Measurements from ENCODE around the gene RAD51. TPM values are rescaled to one million over a fixed set of nuclear protein-coding genes. Genes with fewer than 3 reads are reported as not detected.

Gene RAD51
- total RNA-seq, 1 experiment from 2014 or later: 30.3 TPM

- peaks cover 11% of the 10 kb centered on the region for H3K4me1 ChIP-seq (ENCODE audit: control insufficient read depth, insufficient read depth, low read length)
- intact Hi-C loops (cut with micrococcal nuclease; ENCODE audit: unreplicated experiment) (no loop called here), in situ Hi-C loops (cut with HindIII; ENCODE audit: low pct_unique_long_range_greater_than_20kb, low sequenced_read_pairs) (no loop called here)
- H3K27me3 ChIP-seq (ENCODE audit: control insufficient read depth, insufficient read depth, low read length): no peaks in the 10 kb centered on the region
- BruUV-seq (replicated peaks): no TSS peak
- H3K4me3 ChIP-seq (ENCODE audit: low read depth in 2 of 2, low read length in 2 of 2): no peak overlapping the region
- ChIA-PET POLR2A (no interaction called here), CTCF (no interaction called here)
- DNase-seq (ENCODE audit: low read depth, low spot score) (no peak), ATAC-seq (no peak)
- no peaks in the 10 kb centered on the region; the same call in 1 of the 2 replicates for H3K36me3 ChIP-seq (ENCODE audit: control insufficient read depth, insufficient read depth, low read length)
- H3K27ac ChIP-seq (ENCODE audit: low read length): no peak overlapping the region
- H3K9me3 ChIP-seq (ENCODE audit: control insufficient read depth, insufficient read depth, low read depth, low read length): no peaks in the 10 kb centered on the region
- TF ChIP-seq POLR2AphosphoS5 (IDR thresholded peaks at IDR 0.05; ENCODE audit: low read depth, low read length) (no peak), CTCF (IDR thresholded peaks at IDR 0.05) (no peak), SIN3A (IDR thresholded peaks at IDR 0.05; ENCODE audit: borderline replicate concordance, insufficient read depth, low read depth, low read length) (no peak), TCF7L2 (IDR thresholded peaks at IDR 0.05; ENCODE audit: low read depth, low read length) (no peak)
Measured at GRCh38 chr15:40751745-40752144, 56.8 kb downstream of the RAD51 start.

GRCh38 chr15:40754574-40754882 is 59.6 kb downstream of the RAD51 start:
- POLR2A ChIA-PET: interaction anchor here (0.5 kb wide), 1 partner anchor 11 kb away, joined by 5 read pairs; no protein-coding TSS in a partner anchor
- intact Hi-C loops (cut with micrococcal nuclease; ENCODE audit: unreplicated experiment): no loop called here

More at GRCh38 chr15:40754574-40754882, 59.6 kb downstream of the RAD51 start:
- in situ Hi-C loops (cut with HindIII; ENCODE audit: low pct_unique_long_range_greater_than_20kb, low sequenced_read_pairs): no loop called here
- Histone ChIP-seq H3K4me3 (ENCODE audit: low read depth in 2 of 2, low read length in 2 of 2) (peak overlapping the region; percentile 63 to 92), H3K27me3 (ENCODE audit: control insufficient read depth, insufficient read depth, low read length) (no peaks in the 10 kb centered on the region), H3K27ac (ENCODE audit: low read length) (peak overlapping the region; percentile 62), H3K36me3 (ENCODE audit: control insufficient read depth, insufficient read depth, low read length) (no peaks in the 10 kb centered on the region; the same call in 1 of the 2 replicates), H3K9me3 (ENCODE audit: control insufficient read depth, insufficient read depth, low read depth, low read length) (no peaks in the 10 kb centered on the region), H3K4me1 (ENCODE audit: control insufficient read depth, insufficient read depth, low read length) (peaks cover 14% of the 10 kb centered on the region)
- TF ChIP-seq REST (IDR thresholded peaks at IDR 0.05; ENCODE audit: insufficient read depth in 1 of 2, low read depth in 2 of 2, low read length in 1 of 2) (no peak), SIN3A (IDR thresholded peaks at IDR 0.05; ENCODE audit: borderline replicate concordance, insufficient read depth, low read depth, low read length) (no peak), CTCF (IDR thresholded peaks at IDR 0.05) (no peak), TCF7L2 (IDR thresholded peaks at IDR 0.05; ENCODE audit: low read depth, low read length) (no peak), POLR2AphosphoS5 (IDR thresholded peaks at IDR 0.05; ENCODE audit: low read depth, low read length) (no peak)
- BruUV-seq (replicated peaks): no TSS peak
- CTCF ChIA-PET: no interaction called here
- DNase-seq (ENCODE audit: low read depth, low spot score) (no peak), ATAC-seq (peak; percentile 68)
